ENCODE results near the gene CPSF4.

Gene CPSF4

GRCh38 chr7:99438573-99439480, at the start of gene CPSF4, which contains the start of gene PTCD1:
TSS of gene CPSF4 (plus strand) at chr7:99438943. CDS start at chr7:99439083, 140 bp downstream.
TSS of gene PTCD1 (minus strand) at chr7:99438798. CDS start at chr7:99435242, 3,556 bp downstream.
- DNase-seq (ENCODE audit: low spot score) = peak; percentile 84

- DNase-seq (ENCODE audit: low spot score) = no peak
Measured at GRCh38 chr7:99389772-99390171, 49.0 kb upstream of the CPSF4 start.

- DNase-seq (ENCODE audit: low spot score) = no peak
Measured at GRCh38 chr7:99390941-99391602, 47.7 kb upstream of the CPSF4 start.

- DNase-seq (ENCODE audit: low spot score) = no peak
Measured at GRCh38 chr7:99392046-99392445, 46.7 kb upstream of the CPSF4 start.

GRCh38 chr7:99392659-99393354, 45.9 kb upstream of the CPSF4 start:
- peak; percentile 79 for DNase-seq (ENCODE audit: low spot score)

GRCh38 chr7:99393355-99394187, 45.2 kb upstream of the CPSF4 start:
- no peak for DNase-seq (ENCODE audit: low spot score)

GRCh38 chr7:99394188-99394502, 44.6 kb upstream of the CPSF4 start:
- no peak for DNase-seq (ENCODE audit: low spot score)

- DNase-seq (ENCODE audit: low spot score) = no peak
Measured at GRCh38 chr7:99395616-99396327, 43.0 kb upstream of the CPSF4 start.

- DNase-seq (ENCODE audit: low spot score) = no peak
Measured at GRCh38 chr7:99396418-99397296, 42.1 kb upstream of the CPSF4 start.

- DNase-seq (ENCODE audit: low spot score) = no peak
Measured at GRCh38 chr7:99397297-99397983, 41.3 kb upstream of the CPSF4 start.

- no peak for DNase-seq (ENCODE audit: low spot score)
Measured at GRCh38 chr7:99398891-99399445, 39.8 kb upstream of the CPSF4 start.

GRCh38 chr7:99399597-99399996, 39.1 kb upstream of the CPSF4 start:
- DNase-seq (ENCODE audit: low spot score) = no peak

GRCh38 chr7:99402854-99403253, 35.9 kb upstream of the CPSF4 start:
- no peak for DNase-seq (ENCODE audit: low spot score)

GRCh38 chr7:99403764-99404163, 35.0 kb upstream of the CPSF4 start:
- no peak for DNase-seq (ENCODE audit: low spot score)

- DNase-seq (ENCODE audit: low spot score) = no peak
Measured at GRCh38 chr7:99404235-99404976, 34.3 kb upstream of the CPSF4 start.

GRCh38 chr7:99404977-99405320, 33.8 kb upstream of the CPSF4 start:
- DNase-seq (ENCODE audit: low spot score) = no peak

GRCh38 chr7:99406557-99406956, 32.2 kb upstream of the CPSF4 start:
- no peak for DNase-seq (ENCODE audit: low spot score)

GRCh38 chr7:99407872-99408378, 30.8 kb upstream of the CPSF4 start:
- peak; percentile 57 for DNase-seq (ENCODE audit: low spot score)

Data from hematopoietic multipotent progenitor cell treated with erythropoietin and hydrocortisone succinate and interleukin-3 and kit ligand, for 15 days (in vitro differentiated cells).